ENCODE measurements around the gene DENND10.
"Not testable (repeated sequence)": the region's sequence is repeated elsewhere in the genome, so short reads cannot be mapped to it uniquely, and the experiment has no call there.

Gene DENND10, protein sequence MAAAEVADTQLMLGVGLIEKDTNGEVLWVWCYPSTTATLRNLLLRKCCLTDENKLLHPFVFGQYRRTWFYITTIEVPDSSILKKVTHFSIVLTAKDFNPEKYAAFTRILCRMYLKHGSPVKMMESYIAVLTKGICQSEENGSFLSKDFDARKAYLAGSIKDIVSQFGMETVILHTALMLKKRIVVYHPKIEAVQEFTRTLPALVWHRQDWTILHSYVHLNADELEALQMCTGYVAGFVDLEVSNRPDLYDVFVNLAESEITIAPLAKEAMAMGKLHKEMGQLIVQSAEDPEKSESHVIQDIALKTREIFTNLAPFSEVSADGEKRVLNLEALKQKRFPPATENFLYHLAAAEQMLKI

DNA sequence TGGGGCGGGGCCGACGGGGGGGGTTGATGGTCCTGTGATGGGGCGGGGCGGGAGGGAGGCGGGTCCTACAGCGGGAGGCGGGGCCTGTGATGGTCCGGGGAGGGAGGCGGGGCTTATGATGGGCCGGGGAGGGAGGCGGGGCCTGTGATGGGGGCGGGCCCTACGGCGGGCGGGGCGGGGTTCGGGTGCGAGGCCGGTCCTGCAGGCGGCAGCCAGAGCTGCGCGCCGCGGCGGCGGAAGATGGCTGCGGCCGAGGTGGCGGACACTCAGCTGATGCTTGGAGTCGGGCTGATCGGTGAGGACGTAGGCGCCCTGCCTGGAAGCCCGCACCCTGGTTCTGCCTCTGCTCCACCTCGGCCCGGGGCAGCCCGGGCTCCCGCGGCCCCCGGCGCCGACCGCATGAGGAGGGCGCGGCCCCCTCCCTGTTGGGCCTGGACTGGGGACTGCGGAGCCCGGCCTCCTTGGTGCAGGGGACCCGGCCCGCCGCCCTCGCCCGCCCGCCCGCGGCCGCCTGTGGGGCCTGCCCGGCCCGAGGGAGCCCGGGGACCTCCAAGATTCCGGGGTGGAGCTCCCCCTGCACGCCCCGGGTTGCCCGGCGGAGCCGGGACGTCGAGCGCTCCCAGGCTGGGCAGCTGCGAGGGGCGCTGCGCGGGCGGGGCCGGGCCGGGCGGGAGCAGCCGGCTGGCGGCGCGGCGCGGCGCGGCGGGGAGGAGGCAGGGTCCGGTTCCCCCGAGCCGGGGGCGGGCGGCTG, at the start of gene DENND10:
TSS of gene DENND10 (plus strand) at position 211 of the 751 bp plus-strand sequence. CDS start at position 241, 30 bp downstream.
- DNase-seq (ENCODE audit: low spot score), result peak; percentile 72

DNA sequence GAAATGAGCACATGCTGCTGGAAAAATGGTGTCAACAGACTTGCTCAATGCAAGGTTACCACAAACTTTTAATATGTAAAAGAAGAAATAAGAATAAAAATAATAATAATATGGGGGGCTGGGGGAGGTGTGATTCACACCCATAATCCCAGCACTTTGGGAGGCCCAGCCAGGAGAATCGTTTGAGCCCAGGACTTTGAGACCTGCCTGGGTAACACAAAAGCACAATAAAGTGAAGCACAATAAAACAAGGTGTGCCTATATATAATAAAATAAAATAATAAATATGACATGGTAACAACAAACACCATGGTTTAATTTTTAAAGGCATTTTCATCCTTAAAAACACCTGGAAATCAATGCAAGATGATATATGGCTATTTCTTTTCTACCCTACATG, 48.4 kb upstream of the DENND10 start:
- DNase-seq (ENCODE audit: low spot score), result no peak

DNA sequence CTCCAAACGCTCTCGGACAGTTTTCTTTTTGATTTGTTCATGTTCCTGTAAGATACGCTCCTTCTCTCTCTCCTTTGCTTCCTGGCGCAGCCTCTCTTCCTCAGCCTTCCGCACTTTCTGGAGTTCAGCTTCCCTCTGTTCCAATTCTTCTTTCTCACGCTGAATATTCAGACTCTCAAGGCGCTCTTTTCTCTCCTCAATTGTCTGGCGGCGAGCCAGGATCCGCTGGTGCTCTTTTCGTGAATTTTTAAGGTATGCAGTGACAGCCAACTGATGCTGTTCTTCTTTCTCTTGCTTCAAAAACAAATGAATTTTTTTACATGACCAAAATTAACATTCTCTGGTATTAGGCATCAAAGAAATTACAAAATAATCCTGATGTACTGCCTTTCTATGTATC, 45.9 kb upstream of the DENND10 start:
- no peak for DNase-seq (ENCODE audit: low spot score)

DNA sequence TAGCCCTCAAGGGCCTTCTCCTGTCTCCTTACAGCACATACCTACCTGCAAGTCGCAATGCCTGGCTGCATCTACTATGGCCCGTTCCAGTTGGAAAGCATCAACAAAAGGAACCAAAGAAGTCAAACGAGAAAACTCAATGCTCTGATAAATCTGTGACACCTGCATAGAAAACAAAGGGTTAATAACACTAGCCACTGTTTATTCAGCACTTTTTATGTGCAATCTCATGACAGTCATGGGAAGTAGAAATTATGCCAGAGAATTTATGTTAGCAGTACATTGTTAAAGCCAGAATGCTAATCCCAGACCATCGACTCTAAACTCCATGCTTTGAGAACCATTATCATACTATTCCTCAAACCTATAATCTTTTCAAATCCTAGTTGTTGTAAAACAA, 44.4 kb upstream of the DENND10 start:
- peak; percentile 29 for DNase-seq (ENCODE audit: low spot score)

DNA sequence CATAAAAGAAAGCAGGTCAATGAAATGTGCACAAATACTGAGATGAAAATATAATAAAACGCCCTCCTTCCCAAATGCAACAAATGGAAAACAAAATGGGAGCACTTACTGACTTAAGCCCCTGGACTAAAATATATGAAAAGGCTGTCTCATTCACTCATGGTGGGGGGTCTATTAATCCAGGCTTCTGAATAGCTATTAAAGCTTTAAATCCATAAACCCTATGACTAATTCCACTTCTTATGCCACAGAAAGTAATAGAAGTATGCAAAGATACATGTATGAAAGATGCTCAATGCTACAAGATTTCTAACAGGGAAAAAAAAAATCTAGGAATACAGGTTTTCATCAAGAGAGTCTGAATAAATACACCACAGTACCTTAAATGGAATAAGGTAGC, 43.8 kb upstream of the DENND10 start:
- no peak for DNase-seq (ENCODE audit: low spot score)

DNA sequence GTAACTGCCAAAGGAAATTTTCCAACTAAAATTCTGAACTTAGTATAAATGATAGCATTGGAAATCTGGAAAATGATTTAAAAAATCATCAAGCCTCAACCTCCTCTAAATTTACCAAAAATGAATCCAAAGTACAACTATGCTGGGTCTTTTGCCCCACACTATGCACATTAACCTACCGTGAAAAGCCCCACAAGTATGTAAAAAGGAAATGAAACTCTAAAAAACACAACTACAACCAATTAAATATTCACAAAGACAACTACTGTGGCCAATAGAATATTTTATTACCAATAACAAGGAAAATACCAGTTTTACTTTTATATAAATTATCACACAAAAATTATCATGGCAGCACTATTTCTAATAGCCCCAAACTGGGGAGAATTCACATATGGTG, 42.6 kb upstream of the DENND10 start:
- DNase-seq (ENCODE audit: low spot score), result no peak

DNA sequence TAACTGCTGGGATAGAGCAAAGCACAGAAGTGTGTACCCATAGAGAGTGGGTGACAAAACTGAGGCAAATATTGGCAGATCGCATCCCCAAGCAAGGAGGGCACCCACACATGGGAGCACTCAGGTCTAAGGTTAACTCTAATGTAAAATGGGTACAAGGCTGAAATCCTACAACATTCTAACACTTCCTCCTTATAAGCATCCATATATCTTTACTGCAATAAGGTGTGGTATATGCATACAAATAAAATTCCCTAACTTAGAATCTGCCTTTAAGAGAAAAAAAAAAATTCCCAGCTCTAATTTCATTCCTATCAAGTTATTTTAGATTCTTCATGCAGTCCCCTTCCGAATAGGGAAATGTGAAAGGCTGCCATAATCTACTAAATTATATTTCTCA, 42.0 kb upstream of the DENND10 start:
- DNase-seq (ENCODE audit: low spot score), result no peak

DNA sequence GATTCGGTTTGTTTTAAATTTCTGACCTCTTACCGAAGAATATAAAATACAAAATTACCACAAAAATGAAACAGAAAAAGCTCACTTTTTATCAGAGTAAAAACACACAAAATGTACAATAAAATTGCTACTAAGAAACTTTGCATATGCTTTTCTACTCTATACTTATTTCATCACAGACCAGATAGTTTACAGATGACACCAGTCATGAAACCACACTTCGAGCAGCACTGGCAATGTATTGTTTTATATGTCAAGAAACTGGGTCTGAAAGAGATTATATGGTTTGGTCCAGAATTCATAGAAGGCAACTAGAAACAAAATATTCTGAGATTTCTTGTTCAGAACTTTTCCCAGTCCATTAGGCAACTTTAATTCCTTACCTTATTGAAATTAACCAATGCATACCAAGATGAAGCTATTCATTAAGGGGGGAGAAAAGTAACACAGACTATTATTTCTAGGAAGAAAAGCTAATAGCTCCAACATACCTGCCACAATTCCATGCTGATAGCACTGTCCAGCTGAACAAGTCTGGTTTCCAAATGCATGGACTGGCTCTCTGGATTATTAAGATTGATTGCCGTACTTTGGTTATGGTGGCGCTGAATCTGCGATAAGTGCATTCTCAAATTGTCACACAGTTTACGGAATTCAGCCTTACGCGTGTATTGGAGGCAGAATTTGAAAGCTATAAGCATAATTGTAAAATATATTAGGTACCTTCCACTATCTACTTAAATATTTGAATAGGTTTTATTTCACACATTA, 33.3 kb upstream of the DENND10 start:
- DNase-seq (ENCODE audit: low spot score), result no peak

DNA sequence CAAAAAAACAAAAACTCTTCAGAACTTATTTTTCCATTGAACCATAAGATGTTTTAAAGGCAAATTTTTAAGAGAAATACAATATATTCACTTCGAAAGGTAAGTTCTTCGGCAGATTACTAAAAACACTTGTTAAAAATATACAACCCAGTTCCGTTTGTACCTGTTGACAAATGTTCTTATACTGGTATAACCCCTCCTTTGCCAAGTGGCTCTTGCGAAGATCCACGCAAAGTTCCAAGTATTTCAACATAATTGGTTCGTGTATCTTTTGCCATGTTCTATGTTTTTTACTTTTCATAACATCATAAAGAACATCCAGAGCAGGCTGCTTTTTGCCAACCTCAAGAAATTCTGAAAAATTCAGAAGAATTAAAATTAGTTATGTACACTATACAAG, 30.3 kb upstream of the DENND10 start:
- no peak for DNase-seq (ENCODE audit: low spot score)

DNA sequence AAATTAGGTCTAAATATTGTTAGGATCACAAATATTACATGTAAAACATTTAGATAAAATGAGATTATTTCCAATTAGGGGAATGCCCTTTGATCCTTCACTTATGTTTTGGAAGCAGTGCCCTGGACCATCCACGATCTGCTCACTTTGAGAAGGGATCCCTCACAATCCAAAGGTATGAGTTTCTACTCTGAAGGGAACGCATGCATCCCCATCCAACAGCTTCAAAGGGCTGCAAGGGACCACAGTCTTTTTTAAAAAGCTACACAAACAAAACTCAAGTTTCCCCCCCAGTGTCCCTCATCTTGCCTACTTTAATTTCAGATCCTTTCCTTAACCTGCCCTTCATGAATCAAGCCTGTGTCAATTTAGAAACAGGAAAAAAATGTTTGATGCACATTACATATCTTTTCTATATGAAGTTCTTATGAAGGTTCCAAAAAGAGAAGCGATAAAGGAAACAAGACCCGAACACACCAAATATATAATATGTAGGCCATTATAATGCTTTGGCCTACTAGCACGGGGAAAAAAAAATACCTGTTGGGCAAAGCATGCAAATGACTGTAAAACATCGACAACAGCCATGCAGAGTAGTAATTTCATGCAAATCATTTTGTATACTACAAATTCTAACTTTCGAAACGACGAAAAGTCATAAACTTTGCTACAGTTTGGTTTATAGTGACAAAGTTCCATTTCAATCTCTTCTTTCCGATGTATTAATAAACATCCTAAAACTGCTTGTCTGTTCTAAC, 25.3 kb upstream of the DENND10 start:
- DNase-seq (ENCODE audit: low spot score), result no peak

DNA sequence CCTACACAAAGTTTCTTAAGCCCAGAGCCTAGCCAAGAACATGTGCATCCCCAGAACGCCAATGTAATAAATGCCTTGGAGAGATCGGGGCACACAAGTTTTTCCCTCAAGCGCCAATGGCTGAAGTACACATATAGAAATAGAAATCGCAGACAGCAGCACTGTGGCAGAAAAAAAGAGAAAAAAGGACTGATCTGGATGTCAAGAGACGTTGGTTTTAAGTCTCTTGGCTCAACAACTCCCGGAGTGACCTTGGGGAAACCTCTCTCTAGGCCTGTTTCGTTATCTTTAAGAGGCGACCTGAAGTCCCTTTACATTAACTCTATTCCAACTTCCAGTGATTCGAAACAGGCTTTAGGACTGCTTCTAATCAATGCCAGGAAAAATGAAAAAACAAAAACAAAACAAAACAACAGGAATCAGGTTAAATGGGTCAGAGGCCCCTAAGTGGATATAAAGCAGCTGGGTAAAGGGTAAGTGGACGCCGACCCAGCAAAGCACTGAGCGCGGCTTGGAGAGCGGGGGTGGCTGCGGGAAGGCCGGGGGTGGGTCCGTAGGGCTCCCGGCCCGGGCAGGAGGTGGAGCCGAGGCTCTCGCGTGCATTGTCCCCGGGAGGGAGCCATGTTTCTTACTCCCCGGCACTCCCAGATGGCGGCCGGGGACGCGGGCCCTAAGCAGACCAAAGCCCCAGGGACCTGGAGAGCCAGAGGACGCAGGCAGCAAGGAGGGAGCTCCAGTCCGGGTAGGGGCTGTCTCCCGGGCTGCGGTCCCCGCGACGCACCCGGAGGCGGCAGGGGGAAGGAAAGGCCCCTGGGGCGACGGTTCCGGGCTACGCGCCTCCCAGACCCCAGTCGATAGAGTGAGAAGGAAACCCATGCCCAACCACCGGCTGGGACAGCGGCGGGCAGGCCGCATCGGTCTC, 24.1 kb upstream of the DENND10 start:
- peak; percentile 50 for DNase-seq (ENCODE audit: low spot score)

DNA sequence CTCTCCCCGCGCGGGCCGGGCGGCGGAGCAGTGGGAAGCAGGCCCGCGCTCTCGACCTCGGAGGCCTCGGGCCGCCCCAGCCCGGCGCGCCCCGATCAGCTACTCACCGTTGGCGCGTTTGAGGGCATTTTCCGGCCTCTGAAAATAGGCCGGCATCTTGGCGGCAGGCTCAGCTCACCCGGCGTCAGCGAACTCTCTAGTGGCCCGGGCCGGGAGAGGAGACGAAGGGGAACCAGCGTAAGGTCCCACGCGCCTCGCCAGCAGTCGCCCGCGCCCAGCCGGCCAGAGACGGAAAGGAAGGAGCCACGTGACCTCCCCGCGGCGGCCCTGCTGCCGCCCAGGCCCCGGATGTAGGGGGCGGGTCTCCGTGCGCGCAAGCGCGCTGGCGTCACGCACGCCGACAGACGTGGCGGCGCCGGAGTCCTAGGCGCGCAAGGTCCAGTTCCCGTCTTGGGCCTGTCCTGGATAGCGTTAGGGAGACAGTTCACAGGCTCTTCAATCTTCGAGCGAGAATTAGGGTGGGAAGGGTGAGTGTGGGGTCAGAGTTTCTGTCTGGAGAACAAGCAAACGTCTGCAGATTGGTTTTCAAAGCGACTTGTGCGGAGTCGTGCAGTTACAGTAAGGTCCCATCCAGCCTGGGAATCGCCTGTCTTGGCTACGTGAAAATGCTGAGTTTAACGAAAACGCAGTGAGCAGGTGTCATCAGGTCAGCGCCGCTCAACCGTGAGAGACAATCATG, 23.2 kb upstream of the DENND10 start, which contains the start of gene EIF3A:
TSS of gene EIF3A (minus strand) at position 297 of the 739 bp plus-strand sequence. CDS start at position 156, 141 bp downstream.
- peak; percentile 80 for DNase-seq (ENCODE audit: low spot score)

DNA sequence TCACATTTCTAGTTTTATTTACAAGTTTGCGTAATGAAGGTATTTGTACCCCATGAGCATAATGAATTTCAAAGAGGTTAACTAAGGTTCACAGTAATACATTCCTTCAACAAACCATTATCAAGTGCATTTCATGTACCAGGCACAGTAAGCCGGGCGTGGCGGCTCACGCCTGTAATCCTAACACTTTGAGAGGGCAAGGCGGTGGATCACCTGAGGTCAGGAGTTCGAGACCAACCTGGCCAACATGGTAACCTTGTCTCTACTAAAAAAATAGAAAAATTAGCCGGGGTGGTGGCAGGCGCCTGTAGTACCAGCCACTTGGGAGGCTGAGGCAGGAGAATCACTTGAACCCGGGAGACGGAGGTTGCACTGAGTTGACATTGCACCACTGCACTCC, 19.0 kb upstream of the DENND10 start:
- DNase-seq (ENCODE audit: low spot score), result no peak

DNA sequence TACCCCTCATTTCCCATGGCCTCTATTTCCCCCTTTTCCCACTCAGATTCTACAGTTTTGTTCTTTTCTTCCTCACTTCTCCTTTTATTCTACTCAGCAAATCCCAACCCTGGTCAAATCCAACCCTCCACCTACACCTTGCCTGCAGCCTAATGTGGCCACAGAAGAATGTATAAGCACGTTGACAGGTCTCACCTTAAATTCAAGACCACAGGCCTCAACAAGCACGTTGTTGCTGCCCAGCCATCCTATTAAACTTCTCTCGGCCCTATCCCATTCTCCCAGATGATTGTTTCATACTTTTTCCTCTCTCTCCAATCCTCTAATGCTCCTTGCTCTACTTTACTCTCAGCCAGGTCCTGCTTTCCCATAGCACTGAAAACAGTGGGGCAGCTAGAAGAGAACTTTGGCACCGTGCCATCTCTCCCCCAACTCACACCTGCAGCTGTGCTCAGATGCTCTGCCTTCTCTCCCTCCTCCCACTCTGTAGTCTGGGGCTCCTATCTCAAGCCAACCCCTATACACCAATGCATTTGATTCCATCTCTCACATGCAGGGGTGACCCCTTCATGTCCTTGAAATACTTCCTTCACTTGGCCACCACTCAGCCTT, 16.5 kb upstream of the DENND10 start:
- no peak for DNase-seq (ENCODE audit: low spot score)

DNA sequence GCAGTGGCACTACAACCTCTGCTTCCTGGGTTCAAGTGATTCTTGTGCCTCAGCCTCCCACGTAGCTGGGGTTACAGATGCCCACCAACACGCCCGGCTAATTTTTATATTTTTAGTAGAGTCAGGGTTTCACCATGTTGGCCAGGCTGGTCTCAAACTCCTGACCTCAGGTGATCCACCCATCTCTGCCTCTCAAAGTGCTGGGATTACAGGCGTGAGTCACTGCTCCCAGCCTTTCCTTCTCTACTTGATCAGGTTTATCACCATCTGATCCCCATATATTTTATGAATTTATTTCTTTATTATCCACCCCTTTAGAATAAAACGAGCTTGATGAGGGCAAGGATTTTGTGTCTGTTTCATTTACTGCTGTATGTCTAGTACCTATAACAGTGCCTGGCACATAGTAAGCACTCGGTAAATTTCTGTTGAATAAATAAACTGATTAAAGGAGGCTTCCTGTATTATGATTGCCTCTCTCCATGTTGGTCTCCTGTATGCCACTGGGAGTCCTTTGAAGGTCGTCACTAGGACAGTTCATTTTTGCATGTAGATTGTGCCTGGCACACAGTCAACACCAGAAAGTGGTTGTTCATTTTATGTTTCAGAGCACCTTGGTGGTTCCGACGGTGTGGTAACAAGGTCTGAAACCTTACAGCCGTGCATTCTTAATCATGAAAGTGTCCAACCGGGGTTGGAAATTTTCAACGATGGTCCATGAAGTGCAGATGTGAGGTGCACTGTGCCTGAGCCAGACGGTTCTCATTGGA, 13.7 kb upstream of the DENND10 start:
- DNase-seq (ENCODE audit: low spot score), result no peak

DNA sequence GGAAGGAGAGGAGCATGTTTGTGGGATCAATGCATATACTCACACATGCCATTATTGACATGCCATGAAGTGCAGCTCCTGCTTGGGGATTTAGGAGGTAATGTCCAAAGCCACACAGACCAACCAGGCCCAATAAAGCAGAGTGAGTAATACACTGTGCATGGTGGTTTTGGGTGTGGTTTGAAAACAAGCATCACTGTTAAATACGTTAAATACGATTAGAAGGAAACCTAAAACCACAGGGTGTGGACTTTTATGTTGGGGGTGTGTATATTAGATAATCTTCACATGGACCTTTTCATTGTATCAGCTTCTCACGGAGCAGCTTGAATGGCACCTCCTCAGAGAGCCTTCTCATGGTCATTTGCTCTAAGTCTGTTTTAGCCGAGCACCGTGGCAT, 12.9 kb upstream of the DENND10 start:
- no peak for DNase-seq (ENCODE audit: low spot score)

DNA sequence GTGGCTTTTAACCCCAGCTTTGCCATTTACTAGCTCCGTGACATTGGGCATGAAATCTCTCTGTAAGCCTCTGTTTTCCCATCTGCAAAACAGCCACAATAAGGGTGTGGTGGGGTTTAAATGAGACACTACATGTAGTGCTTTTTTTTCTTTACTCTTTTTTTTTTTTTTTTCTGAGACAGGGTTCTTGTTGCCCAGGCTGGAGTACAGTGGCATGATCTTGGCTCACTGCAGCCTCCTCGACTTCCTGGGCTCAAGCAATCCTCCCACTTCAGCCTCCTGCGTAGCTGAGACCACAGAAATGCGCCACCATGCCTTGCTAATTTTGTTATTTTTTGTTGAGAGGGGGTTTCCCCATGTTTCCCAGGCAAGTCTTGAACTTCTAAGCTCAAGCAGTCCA, 8.3 kb upstream of the DENND10 start:
- no peak for DNase-seq (ENCODE audit: low spot score)

DNA sequence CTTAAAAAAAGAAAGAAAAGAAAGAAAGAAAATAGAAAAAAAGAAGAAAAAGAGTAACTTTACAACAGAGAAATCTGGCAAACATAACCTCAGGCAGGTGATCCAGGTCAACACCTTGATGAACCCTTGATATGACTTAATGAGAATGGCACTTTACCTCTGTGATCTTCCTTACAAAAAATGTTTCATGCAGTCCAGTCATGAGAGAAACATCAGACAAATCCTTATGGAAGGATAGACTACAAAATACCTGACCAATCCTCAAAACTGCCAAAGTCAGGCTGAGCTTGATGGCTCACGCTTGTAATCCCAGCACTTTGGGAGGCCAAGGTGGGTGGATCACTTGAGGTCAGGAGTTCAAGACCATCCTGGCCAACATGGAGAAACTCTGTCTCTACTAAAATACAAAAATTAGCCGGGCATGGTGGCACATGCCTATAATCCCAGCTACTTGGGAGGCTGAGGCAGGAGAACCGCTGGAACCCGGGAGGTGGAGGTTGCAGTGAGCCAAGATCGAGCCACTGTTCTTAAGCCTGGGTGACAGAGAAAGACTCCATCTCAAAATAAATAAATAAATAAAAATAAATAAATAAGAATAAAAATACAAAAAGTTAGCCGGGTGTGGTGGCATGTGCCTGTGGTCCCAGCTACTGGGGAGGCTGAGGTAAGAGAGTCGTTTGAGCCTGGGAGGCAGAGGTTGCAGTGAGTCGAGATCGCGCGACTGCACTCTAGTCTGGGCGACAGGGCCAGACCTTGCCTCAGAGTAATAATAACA, 7.1 kb upstream of the DENND10 start:
- not testable (repeated sequence) for DNase-seq (ENCODE audit: low spot score)
